ENCODE measurements around the gene KCNMB2.

- TF ChIP-seq POLR2A (IDR thresholded peaks at IDR 0.05) (no peak), CTCF (IDR thresholded peaks at IDR 0.05) (no peak)
Observed at GRCh38 chr3:178806651-178807050, 270.4 kb downstream of the KCNMB2 start.

All from stomach (tissue), 4 donors.